Measurements from ENCODE around the gene HSPBAP1.
A peak's percentile ranks its signal among the peaks of the same experiment; 100 is the strongest.
"Not testable (repeated sequence)": the region's sequence is repeated elsewhere in the genome, so short reads cannot be mapped to it uniquely, and the experiment has no call there.

Gene HSPBAP1

DNA sequence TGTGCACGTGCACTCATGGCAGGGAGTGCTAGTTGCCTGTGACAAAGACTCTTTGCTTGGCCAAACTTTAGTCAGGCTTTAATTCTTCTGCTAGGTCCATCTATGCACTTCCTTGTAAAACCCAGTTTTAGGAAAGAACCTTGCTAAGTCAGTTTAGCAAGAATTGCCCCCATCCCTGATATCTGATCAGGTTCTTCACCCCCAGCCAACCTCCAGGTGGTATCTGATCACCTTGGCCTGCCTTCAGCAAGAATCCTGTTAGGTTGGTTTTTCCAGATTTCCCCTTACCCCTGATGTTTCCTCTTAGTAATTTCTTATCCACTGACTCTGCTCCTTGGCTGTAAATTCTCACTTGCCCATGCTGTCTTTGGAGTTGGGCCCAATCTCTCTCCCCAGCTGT is 8.4 kb downstream of the HSPBAP1 start:
- DNase-seq (ENCODE audit: low spot score) = no peak

DNA sequence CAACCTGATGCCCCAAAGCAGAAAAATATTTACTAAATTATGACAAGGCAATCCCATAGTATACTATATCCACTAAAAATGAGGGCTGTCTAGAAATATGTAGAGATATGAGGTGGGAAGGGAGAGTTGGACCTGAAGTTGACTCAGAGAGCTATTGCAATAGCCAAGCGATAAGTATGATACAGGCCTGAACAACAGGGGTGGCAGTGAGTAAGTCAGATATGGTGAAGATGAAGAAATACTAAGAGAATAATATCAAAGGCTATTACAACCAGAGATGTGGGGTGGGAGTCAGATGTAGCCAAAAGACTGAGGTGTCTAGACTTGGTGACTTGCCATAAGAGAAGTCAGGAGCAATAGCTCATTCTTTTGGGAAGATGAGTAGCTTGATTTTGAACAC is 9.2 kb downstream of the HSPBAP1 start:
- no peak for DNase-seq (ENCODE audit: low spot score)

DNA sequence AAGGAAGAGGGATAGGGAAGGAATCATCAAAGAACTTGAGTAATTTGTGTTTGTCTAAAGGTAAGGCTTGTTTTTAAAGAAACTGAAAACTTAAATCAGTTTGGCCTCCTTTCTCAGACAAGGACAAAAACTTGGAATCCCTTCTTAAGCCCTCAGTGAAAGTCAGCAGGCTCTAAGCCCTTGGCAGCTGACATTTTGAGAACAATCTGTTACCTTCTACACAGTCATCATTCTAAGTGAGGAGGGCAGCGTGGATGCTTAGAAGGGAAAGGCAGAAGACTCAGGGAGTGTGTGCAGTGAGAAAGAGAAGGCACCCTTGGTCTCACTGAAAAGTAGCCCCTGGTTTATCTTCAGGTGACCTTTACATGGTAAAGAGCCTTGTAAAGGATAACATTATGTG is 10.8 kb downstream of the HSPBAP1 start:
- DNase-seq (ENCODE audit: low spot score) = no peak

DNA sequence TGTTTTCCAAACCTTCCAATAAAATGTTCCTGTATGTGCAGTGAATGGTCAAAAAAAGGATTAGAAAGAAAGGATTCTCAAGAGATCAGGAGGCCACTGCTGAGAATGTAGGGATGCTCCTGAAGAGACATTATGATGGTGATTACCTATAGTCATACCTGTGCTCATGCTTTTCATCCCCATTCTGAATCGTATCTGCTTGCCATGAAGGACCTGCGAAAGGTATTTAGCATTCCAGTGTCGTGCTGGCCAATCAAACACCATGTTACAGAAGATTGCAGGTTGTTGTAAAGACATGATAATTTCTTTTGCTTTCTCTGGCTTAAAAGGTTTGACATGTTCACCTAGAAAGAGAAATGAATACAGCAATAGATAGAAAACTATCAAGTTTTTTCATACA is 16.1 kb downstream of the HSPBAP1 start:
- DNase-seq (ENCODE audit: low spot score) = no peak

DNA sequence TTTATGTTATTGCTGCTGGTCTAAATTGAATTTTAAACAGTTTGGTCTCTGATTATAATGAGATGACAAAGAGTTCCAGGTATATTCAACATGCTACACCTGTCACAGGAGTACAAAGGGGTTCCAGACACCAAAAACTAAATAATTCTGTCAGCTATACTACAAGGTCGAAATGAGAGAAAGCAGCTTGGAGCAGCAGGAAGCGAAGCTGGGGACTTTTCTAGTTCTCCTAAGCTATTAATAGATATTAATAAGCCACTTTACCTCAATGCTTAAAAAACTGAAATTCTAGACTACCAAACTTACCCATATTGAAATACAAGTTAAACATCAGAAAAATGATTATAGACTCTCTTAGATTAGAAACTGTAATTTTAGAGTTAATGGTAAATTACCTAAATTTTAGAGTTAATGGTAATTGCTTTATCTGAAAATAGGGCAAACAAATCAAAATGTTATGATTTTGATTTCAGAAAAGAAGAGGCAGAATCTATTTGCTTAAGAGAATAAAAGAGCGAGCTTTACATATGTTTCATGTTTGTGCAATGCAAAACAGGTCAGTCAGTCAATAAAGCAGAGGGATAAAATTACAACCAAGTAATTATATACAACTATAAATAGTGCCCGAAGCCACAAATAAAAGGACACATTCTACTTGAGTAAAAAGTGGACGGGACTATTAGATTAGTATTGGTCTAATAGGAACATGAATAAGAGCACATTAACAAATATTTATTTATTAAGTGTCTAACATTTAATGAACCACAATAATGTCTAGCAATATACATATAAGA is 16.8 kb downstream of the HSPBAP1 start:
- no peak for DNase-seq (ENCODE audit: low spot score)

DNA sequence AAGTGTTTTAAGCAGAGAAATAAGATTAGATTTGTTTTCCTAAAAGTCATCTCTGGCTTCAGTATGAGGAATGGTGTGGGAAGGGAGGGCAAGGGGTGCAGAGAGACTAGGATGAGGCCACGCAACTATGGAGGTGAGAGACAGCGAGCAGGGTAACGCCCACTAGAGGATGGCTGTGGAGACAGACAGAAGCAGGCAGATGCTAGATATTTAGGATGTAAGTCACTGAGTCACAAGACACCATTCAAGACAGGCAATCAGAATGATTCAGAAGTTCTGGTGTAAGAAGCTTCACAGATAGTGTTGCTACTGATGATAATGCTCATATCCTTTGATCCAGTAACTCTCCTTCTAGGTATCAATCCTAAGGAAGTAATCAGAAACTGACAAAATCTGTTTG is 19.1 kb downstream of the HSPBAP1 start:
- DNase-seq (ENCODE audit: low spot score) = no peak

DNA sequence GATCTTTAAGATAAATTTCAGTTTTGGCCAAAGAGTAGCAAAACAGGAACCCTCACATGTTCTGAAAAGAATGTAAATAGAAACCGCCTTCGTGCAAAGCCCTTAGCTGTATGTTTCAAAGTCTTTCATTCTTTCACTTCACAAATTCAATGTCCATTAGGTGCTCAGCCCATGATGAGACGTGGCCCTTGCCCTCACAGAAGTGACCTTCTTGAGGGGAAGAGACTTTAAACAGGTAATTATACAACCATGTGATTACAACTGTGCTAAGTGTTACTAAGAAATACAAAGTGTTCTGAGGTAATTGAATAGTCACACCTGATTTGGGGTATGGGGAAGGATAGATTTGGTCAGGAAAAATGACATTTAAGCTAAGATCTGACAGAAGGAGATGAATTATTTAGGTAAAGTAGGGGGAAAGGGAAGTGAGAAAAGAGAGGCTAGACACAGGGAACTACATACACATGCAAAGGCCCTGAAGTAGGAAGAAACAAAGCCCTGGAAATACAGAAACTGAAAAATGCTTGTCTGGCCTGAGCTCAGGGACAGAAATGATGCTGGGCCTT is 19.6 kb downstream of the HSPBAP1 start:
- no peak for DNase-seq (ENCODE audit: low spot score)

DNA sequence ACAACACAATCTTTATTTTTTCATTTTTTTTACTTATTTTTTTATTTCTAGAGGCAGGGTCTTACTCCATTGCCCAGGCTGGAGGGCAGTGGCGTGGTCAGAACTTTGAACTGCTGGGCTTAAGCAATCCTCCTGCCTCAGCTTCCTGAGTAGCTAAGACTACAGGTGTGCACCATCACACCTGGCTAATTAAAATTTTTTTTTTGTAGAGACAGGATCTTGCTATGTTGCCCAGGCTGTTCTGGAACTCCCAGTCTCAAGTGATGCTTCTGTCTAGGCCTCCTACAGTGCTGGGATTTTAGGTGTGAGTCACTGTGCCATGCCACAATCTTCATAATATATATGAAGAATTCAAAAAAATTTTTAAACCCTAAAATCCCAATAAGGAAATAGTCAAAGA is 20.8 kb downstream of the HSPBAP1 start:
- no peak for DNase-seq (ENCODE audit: low spot score)

DNA sequence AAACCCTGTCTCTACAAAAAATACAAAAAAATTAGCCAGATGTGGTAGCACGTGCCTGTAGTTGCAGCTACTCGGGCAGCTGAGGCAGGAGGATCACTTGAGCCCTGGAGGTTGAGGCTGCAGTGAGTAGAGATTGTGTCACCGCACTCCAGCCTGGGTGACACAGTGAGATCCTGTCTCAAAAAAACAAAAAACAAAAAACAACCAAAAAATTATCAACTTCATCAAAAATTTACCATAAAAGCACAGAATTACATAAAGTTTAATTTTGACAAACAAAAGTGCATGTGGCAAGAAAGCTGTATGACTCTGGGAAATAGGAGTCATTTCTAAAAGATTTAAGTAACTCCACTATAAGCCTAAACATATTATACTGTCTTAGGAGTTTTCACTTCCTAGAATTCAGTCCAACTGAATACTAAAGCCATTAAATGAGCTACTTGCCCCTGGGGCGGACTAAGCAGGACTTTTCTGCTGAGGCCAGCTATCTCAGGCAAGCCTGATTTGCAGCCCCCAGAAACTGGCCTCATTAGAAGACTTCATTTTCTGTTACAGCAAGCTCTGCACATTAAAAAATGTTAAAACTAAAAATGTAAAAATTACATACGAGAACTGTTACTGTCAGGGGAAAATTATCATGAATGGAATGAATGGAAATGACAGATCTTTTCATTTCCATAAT is 23.0 kb downstream of the HSPBAP1 start:
- DNase-seq (ENCODE audit: low spot score) = no peak

DNA sequence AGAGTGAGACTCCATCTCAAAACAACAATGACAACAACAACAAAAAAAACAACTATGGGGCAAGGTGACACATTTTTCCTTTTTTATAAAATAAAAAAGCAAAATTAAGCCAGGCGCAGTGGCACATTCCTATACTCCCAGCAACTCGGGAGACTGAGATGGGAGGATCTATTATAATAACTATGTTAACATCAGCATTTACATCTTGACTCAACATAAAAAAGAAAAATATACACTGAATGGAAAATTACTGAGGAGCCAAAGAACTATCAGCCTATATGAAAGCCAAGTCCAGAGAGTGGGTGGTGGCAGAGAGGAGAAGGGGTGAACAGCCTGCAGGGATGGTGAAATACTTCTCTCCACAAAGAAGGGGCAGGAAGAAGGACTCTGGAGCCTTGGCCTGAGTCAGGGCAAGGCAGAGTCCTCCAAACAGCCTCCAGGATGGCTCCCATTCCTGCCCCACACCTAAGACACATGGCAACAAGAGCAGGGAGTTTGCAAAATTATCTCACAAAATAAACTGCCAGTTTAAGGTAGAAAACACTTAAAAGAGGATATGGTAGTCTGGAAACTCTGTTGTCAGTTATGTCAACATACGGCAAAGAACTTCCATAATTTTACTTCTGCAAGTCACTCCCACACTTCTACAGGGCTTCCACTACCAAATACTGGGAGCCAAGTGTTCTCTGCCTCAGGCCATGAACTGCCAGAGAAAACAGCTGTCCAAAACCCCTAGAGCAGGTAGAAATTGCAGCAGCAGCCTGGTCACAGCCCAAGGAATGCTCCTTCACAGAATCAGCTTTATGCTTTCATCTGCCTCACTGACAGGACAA is 25.9 kb downstream of the HSPBAP1 start:
- no peak for DNase-seq (ENCODE audit: low spot score)

DNA sequence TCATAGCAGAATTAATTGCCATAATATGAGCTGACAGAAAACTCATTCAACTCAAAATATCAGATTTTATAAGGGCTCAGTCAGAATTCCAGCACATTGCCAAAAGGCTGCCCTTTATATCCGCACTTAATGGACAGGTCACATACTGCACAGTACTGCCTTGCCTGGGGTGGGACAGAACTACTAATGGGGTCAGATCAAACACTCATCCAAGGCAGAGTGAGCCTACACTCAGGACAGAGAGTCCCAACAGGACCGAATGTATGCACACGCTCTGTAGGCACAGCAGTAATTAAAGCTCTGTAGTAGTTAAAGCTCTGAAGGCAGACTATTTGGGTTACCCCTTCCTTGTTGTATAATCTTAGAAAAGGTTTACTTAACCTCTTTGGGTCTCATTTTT is 27.2 kb downstream of the HSPBAP1 start:
- no peak for DNase-seq (ENCODE audit: low spot score)

DNA sequence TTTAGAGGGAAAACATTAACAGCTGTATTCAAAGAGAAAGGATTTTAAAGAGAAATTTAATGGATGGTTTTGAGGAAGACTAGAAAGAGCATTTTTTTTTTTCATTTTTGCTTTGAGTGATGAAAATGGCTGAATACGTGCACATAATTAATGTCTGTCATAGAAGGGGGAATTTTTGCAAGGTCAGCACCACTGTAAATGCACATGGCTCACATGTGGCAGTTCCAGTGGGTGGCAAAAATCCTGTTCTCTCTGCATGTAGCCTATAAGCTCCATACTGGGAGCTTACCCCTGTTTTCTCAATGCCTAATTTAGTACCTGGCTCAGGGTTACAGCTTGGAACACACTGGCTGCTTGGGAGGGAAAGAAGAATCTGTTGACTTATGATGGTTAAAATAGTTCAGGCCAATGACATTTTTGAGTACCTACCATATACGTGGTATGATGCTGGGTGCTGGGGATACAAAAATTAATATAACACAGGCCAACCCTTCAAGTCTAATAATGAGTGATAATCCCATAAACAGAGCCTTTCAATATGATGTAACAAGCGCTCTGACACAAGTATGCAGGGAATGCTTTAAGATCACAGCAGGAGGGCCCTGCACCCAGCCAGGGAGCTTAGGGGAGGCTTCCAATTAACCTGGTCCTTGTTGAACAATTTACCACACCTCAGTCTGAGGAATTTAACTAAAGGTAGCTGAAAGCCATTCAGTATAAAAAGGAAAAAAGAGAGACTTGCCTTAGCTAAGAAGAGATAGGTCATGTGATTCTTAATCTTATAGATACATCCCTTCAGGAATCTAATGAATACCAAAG is 33.0 kb downstream of the HSPBAP1 start:
- DNase-seq (ENCODE audit: low spot score) = peak; percentile 61

DNA sequence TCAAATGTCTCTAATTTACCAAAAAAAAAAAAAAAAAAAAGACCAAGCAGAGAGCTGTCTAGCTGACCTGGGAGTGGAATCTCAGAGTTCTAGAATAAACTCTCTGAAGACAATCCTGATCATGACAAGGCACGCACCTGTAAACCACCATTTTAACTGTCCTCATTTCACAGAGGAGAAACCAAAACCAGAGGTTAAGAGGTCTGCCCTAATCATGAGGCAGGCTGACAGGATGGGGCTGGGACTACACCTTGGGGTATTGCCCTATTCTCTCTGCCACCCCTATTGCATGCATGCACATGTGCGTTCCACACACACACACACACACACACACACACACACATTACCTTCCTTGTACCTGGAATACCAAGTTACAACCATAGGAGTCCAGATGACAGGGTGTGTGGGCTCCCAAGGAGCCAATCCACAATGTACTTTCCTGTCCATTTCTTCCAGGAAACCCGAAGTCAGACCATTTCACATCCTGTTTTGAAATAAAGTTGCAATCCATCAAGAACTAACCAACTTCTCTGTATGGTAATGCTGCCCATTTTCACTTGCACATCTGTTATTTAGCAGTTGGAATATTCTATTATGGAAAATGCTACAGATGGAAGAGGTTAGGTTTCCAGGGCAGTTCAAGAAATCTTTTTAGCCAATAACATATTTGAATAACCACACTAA is 34.6 kb downstream of the HSPBAP1 start:
- DNase-seq (ENCODE audit: low spot score) = no peak

DNA sequence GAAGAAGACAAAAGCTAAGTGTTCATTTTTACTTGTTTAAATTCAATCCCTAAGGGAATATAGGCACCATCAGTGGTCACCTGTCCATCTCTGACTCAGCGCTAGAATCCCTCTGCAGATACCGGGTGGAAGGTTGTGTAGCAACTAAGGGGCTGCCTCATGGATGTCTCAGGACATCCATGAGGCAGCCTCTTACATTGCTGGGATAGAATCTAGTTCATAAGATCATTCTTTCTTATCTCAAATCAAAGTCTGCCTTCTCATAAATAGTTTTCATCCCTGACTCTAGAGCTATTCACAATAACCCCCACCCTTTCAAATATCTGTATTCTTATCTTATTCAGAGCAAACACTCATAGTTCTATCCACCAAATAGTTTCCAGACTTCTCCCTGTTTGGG is 38.1 kb downstream of the HSPBAP1 start:
- DNase-seq (ENCODE audit: low spot score) = peak; percentile 3

DNA sequence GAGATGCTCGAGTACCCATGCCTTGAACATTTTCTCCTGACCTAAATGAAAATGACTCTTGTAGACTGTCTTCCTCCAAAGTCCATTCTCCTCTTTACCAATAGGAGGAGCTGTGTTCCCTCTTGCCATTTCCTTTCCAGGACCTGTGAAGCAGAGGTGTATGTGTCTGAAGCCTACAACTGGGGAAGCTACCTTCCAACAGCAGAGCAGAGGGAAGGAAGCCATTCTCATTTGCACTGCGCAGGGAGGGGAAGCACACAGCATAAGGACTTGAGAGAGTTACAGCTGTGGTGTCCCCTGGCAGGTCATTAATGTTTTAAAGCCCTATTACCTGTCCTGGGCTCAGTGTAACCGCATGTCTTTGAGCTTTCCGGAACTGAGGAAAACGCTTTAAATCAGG is 38.7 kb downstream of the HSPBAP1 start:
- peak; percentile 41 for DNase-seq (ENCODE audit: low spot score)

DNA sequence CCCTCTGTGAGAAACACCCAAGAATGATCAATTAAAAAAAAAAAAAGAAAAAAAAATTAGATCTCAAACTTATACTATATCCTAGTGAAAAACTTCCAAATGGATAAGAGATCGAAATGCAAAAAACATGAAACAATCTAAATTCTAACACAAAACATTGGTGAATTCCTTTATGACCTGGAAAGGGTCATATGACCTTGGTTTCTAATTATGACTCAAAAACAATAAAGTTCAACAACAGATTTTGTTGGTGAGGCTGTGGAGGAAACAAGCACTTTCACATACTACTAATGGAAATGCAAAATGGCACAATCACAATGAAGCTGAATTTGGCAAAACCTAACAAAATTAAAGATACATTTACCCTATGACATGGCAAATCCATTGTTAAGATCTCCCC is 45.3 kb downstream of the HSPBAP1 start:
- DNase-seq (ENCODE audit: low spot score) = no peak

DNA sequence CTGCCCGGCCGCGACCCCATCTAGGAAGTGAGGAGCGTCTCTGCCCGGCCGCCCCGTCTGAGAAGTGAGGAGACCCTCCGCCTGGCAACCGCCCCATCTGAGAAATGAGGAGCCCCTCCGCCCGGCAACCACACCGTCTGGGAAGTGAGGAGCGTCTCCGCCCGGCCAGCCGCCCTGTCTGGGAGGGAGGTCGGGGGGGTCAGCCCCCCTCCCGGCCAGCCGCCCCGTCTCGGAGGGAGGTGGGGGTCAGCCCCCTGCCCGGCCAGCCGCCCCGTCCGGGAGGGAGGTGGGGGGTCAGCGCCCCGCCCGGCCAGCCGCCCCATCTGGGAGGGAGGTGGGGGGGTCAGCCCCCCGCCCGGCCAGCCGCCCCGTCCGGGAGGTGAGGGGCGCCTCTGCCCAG is 46.3 kb downstream of the HSPBAP1 start:
- not testable (repeated sequence) for DNase-seq (ENCODE audit: low spot score)

DNA sequence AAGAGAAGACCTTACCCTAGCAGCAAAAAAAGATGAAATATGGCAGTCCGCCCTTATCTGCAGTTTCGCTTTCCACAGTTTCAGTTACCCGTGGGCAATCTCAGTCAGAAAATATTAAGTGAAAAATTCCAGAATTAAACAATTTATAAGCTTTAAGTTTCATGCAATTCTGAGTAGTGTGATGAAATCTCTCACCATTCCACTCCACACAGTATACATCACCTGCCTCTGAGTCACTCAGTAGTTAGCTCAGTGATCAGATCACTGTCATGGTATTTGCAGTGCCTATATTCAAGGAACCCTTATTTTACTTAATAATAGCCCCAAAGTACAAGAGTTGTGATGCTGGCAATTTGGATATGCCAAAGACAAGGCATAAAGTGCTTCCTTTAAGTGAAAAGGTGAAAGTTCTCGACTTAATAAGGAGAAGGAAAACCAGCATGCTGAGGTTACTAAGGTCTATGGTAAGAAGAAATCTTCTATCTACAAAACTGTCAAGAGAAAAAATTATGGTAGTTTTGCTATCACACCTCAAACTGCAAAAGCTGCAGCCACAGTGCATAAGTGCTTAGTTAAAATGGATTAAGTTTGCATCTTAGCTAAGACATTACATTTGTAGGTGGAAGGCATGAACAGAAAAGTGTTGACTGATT is 48.1 kb downstream of the HSPBAP1 start:
- peak; percentile 12 for DNase-seq (ENCODE audit: low spot score)

DNA sequence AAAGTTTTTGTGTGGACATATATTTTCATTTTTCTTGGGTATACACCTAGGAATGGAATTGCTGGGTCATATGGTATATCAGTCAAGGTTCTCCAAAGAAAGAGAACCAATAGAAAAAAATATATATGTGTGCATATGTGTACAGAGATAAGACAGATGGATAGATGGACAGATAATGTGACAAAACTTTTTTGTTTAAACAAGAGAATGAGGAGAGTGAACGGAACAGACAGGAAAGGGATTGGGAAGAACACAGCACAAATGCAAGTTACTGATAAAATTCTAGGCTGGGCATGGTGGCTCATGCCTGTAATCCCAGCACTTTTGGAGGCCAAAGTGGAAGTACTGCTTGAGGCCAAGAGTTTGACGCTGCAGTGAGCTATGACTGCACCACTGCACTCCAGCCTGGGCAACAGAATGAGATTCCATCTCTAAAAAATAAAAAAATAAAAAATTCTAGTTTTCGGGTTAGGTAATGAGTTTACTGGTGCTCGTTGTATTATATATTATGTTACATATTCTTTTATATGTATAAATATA is 50.0 kb downstream of the HSPBAP1 start:
- no peak for DNase-seq (ENCODE audit: low spot score)

DNA sequence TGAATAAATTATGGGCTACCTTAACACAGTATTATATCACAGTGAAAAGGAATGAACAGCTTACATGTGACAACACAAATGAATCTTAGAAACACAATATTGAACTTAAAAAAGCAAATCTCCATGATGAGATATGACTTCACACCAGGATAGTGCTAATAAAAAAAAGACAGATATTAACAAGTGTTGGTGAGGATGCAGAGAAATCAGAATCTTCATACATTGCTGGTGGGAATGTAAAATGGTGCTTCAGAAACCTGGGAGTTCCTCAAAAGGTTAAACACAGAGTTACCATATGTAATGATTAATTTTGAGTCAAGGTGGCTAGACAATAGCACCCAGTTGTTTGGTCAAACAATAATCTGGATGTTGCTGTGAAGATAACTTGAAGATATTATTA is 51.4 kb downstream of the HSPBAP1 start:
- no peak for DNase-seq (ENCODE audit: low spot score)

All from LoVo (cell line).